HG03103 (cell line): ENCODE measurements around the gene STX4.

Experiments used
- ATAC-seq: cut with Tn5 transposase; IDR thresholded peaks from one replicate; pipeline ENCODE4 v1.9.1; 2021; ENCODE audit warnings: low read depth; ENCODE audit not compliant: unreplicated experiment

The STX4 gene

DNA sequence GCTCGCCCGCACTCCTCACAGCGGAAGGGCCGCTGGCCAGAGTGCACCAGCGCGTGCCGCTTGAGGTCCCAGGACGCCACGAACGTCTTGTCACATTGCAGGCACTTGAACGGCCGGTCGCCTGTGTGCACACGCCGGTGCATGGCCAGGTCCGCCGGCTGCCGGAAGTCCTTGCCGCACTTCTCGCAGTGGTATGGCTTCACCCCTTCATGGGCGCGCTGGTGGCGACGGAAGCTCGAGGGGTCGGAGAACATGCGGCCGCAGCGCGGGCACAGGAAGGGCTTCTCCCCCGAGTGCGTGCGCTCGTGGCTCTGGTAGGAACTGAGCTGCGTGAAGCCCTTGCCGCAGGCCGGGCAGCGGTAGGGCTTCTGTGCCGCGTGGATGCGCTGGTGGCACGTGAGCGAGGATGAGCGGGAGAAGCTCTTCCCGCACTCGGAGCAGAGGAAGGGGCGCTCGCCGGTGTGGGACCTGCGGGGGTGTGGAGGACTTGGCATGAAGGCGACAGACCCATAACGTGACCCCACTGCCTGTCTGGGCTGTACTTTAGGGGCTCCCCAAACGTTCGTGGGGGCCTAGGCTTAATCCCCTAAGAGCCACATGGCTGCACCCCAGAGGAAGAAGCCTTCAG lies 28.6 kb downstream of the STX4 start:
- ATAC-seq, result no peak

DNA sequence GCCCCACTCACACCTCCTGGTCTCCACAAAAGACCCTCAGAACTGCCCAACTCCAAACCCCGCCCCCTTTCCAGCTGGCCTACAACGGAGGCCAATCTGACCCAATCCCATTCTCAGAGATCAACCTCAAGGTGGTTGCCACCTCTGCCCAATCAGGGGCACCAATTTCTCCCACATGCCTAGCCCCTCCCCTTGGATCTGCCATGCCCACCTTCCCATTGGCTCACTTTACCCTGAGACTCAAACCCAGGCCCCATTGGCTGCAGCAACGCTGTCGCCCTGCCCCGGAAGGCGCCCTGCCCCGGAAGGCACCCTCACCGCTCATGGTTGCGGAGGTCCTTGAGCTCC lies 30.1 kb downstream of the STX4 start:
- ATAC-seq, result no peak

DNA sequence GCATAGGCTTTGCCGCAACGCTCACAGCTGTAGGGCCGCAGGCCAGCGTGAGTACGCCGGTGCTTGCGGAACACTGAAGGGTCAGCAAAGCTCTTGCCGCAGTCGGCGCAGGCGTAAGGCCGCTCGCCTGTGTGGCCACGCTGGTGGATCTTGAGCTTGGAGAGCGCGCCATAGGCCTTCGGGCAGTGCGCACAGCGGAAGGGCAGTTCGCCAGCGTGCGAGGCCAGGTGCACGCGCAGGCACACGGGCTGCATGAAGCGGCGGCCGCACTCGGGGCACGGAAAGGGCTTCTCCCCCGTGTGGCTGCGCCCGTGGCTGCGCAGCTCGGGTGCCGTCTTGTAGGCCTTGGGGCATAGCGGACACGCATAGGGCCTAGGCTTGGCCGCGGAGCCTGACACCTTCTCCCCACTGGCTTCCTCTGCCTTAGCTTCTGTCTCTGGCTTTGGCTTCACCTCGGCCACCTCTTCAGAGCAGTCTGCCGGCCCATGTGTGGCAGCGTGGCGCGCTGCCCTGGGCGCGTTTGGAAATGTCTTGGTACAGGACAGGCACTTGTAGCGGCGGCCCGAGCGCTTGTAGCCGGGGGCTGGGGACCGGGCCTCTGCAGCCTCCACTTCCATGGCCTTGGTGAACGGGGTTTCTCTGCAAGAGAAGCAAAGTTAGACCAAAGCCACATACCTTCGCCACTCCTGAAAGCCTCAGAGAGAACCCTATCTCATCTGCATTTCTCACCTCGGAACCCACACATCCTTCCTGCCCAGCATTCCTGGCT lies 30.7 kb downstream of the STX4 start:
- ATAC-seq, result no peak

DNA sequence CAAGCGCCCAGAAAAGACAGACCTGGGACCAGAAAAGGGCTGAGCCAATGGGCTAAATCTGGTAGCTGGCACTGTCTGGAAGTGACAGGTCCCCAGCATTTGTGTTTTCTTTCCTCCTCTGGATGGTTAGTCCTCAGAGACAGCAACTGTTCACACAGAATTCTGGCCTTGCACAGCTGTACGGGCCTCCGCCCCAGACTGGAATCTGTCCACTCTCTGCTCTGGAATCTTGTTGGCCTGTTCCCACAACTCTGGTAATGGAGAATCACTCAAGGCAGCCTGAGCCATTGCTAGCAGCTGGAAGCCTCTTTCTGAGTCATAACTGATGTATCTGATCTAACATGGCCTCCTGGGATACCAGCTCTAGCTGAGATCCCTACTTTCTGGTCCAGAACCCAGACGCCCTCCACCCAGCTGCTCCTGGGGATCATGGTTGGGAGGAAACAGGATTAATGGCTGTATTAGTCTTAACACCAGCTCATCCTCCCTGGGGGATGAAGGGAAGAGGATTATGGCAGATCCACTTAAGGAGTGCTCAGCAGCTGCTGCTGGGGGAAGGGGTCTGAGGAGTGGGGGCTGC lies 31.6 kb downstream of the STX4 start:
- no peak for ATAC-seq

DNA sequence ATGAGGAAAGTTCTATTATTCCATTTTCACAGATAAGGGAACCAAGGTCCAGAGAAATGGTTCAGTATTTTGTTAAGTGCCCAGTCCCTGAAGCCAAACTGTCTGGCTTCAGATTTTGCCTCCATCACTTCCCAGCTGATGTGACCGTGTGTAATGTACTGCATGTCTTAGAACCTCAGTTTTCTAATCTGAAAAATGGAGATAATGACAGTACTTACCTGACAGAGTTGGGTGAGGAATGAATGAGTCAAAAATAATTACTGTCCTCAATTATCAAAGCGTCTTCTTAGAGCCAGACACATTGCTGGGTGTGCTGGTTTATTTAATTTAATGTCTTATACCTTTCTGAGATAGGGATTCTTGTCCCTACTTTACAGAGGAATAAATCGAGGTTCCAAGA lies 34.0 kb downstream of the STX4 start:
- ATAC-seq, result no peak

DNA sequence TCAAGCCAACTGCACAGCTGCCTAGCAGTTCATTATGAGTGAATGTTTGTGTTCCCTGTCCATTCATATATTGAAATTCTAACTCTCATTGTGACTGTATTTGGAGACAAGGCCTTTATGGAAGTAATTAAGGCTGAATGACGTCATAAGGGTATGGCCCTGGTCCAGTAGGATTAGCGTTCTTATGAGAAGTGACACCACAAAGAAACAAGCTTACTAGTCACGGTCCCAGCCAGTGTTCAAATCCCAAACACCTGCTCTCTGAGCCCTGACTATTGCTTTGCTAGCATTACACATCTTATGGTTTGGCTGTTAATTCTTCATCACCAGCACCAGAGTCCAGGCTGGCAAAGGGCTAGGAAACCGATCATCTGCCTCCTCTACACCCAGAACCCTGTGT lies 38.5 kb downstream of the STX4 start:
- no peak for ATAC-seq

DNA sequence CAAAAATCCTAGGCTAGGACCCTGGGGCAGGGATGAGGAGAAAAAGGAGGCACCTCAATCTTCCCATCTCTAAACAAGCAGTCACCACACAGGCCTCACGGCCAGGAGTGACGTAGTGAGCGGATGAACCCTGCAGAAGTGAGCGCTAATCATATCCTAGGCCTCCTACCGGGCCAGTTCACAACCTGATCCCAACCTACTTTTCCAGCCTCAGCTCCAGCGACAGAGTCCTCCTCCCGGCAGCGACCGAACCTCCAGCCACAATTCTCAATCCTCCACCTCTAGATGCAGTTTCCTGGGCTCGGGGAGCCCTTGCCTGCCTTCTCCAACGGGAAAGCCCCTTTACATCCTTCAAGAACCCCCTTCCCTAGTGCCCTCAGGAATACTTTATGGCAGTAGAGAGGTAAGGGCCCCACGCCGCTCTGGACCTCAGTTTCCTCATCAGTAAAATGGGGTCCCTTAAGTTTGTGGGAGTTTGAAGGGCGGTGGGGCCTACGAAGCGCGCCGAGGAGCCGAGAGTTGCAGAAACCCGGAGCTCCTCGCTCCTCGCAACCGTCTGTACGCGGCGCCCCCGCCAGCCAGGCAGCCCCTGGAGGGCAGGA lies 39.3 kb downstream of the STX4 start:
- ATAC-seq, result peak; percentile 1

DNA sequence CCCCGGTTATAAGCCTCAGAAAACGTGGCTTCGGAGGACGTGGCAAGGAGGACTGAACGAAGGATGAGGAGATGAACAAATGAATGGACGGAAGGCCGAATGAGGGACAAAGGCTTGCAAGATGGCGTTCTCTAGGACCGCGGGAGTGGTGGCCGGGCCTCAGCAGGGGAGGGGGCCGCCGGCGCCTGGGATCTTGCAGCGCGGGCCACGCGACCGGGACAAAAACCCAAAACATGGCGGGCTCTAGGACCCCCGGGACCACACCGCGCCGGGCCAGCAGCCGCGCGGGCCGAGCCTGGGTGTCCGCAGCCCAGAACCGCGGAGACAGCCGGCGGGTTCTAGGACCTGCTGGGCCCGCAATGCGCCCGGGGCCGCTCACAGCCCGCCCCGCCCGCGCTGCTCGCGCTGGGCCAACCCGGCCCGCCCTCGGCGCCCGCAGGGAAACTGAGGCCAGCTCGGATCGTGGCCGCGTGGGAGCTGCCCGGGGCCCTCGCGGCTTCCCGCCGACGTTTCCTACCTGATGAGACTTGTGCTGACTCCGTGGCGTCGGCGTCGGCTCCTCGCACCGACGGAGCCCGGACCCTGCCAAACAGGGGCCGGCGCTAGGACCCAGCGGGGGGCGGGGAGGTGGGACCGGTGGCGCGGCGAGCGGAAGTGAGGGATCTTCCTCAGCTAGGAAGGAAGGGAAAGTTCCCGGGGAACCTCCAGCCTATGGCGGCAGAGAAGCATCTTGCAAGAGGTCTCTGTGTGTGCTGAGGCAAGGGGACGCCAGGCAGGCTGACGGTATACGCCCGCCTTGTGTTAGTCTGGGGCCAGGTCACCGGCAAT lies 40.0 kb downstream of the STX4 start:
- ATAC-seq, result peak; percentile 41

DNA sequence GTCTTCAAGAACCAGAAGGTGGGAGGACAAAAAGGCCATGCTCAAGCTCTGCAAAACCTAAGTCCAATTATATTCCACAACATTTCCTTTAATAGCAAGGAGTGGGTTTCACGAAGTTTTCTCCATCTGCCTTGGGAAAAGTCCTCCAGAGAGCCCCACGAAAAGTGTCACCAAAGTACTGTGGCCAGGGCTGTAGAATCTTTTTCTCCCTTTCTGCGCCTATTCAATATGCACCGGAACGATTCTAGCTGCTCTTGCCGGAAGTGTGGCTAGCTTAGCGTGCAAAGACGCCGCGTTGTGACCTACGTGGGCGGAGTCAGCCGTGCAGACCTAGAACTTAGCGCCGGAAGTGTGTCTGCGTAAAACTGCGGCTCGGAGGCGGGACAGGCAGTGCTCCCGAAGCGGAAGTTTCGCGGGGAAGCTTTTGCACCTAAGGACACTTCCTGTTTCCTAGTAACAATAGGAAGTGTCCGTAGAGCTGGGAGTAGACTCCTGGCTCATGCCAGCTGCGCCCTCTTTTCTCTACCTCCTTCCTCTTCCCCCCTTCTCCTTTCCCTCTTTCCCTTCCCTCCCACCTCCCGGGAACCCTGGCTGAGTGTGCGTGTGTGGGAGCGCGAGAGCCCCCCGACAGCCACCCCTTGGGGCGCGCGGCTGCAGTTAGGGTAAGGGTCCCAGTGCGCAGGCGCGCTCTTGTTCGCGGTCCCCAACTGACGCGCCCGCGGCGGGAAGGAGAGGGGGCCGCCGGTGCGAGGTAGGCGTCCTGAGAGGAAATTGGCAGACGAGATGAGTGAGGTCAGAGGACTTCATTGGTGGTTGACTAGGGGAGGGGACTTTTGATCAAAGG lies 40.8 kb downstream of the STX4 start, which contains the start of the genes ZNF646 and ZNF668:
ZNF646 (plus strand) TSS at position 453 of the 844 bp plus-strand sequence. CDS start 1,903 bp downstream, outside the sequence.
ZNF668 (minus strand) TSS at position 271 of the 844 bp plus-strand sequence. CDS start 9,781 bp downstream, outside the sequence.
- peak; percentile 59 for ATAC-seq

DNA sequence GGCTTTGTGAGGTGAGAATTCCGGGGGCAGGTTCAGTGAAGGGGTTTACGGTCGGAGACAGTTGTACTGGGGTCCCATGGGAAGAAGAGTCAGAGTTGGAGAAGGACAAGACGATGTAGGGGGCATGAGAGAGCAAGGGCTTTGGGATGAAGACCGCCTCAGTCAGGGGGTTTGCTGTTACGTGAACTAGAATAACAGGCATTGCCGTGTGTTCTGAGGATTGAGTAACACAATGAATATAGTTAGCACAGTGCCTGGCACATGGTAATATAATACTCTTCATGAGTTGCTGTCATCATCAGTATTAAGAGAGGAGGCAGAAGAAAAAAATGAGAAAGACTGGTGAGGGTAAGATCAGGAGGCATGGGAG lies 41.4 kb downstream of the STX4 start:
- no peak for ATAC-seq

DNA sequence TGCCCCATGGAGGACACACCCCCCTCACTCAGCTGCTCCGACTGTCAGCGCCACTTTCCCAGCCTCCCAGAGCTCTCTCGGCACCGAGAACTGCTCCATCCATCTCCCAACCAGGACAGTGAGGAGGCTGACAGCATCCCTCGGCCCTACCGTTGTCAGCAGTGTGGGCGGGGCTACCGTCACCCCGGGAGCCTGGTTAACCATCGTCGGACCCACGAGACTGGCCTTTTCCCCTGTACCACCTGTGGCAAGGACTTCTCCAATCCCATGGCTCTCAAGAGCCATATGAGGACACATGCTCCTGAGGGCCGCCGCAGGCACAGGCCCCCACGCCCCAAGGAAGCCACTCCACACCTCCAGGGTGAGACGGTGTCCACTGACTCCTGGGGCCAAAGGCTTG lies 43.0 kb downstream of the STX4 start:
- no peak for ATAC-seq

DNA sequence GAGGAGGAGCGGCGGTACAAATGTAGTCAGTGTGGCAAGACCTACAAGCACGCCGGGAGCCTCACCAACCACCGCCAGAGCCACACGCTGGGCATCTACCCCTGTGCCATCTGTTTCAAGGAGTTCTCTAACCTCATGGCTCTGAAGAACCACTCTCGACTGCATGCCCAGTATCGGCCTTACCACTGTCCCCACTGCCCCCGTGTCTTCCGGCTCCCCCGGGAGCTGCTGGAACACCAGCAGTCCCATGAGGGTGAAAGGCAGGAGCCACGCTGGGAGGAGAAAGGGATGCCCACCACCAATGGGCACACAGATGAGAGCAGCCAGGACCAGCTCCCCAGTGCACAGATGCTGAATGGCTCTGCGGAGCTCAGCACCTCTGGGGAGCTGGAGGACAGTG lies 43.7 kb downstream of the STX4 start:
- no peak for ATAC-seq

DNA sequence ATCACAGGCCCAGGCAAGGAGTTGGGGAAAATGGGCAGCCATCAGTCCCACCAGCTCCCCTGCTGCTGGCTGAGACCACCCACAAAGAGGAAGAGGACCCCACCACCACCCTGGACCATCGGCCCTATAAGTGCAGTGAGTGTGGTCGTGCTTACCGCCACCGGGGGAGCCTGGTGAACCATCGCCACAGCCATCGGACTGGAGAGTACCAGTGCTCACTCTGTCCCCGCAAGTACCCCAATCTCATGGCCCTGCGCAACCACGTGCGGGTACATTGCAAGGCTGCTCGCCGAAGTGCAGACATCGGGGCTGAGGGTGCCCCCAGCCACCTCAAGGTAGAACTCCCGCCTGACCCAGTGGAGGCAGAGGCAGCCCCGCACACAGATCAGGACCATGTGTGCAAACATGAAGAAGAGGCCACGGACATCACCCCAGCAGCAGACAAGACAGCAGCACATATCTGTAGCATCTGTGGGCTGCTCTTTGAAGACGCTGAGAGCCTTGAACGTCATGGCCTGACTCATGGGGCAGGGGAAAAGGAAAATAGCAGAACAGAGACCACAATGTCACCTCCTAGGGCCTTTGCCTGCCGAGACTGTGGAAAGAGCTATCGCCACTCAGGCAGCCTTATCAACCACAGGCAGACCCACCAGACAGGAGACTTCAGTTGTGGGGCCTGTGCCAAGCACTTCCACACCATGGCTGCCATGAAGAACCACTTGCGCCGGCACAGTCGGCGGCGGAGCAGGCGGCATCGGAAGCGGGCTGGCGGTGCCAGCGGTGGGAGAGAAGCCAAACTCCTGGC lies 44.4 kb downstream of the STX4 start:
- no peak for ATAC-seq

DNA sequence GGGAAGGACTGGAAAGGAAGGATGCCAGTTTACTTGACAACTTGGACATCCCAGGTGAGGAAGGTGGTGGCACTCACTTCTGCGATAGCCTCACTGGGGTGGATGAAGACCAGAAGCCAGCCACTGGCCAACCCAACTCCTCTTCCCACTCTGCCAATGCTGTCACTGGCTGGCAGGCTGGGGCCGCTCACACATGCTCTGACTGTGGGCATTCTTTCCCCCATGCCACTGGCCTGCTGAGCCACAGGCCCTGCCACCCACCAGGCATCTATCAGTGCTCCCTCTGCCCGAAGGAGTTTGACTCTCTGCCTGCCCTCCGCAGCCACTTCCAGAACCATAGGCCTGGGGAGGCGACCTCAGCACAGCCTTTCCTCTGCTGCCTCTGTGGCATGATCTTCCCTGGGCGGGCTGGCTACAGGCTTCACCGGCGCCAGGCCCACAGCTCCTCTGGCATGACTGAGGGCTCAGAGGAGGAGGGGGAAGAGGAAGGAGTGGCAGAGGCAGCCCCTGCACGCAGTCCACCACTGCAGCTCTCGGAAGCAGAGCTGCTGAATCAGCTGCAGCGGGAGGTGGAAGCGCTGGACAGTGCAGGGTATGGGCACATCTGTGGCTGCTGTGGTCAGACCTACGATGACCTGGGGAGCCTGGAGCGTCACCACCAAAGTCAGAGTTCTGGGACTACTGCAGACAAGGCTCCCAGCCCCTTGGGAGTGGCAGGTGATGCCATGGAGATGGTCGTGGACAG lies 45.4 kb downstream of the STX4 start:
- ATAC-seq, result no peak

DNA sequence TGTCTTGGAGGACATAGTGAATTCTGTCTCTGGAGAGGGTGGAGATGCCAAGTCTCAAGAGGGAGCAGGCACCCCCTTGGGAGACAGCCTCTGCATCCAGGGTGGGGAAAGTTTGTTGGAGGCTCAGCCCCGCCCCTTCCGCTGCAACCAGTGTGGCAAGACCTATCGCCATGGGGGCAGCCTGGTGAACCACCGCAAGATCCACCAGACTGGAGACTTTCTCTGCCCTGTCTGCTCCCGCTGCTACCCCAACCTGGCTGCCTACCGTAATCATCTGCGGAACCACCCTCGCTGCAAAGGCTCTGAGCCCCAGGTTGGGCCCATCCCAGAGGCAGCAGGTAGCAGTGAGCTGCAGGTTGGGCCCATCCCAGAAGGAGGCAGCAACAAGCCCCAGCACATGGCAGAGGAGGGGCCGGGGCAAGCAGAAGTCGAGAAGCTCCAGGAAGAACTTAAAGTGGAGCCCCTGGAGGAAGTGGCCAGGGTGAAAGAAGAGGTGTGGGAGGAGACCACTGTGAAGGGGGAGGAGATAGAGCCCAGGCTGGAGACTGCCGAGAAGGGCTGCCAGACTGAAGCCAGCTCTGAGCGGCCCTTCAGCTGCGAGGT lies 46.1 kb downstream of the STX4 start:
- no peak for ATAC-seq

DNA sequence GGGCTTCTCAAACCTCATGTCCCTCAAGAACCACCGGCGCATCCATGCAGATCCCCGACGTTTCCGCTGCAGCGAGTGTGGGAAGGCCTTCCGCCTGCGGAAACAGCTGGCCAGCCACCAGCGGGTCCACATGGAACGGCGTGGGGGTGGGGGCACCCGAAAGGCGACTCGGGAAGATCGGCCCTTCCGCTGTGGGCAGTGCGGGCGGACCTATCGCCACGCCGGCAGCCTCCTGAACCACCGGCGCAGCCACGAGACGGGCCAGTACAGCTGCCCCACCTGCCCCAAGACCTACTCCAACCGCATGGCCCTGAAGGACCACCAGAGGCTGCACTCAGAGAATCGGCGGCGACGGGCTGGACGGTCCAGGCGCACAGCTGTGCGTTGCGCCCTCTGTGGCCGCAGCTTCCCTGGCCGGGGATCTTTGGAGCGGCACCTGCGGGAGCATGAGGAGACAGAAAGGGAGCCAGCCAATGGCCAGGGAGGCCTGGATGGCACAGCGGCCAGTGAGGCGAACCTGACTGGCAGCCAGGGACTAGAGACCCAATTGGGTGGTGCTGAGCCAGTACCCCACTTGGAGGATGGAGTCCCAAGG lies 46.8 kb downstream of the STX4 start:
- no peak for ATAC-seq

DNA sequence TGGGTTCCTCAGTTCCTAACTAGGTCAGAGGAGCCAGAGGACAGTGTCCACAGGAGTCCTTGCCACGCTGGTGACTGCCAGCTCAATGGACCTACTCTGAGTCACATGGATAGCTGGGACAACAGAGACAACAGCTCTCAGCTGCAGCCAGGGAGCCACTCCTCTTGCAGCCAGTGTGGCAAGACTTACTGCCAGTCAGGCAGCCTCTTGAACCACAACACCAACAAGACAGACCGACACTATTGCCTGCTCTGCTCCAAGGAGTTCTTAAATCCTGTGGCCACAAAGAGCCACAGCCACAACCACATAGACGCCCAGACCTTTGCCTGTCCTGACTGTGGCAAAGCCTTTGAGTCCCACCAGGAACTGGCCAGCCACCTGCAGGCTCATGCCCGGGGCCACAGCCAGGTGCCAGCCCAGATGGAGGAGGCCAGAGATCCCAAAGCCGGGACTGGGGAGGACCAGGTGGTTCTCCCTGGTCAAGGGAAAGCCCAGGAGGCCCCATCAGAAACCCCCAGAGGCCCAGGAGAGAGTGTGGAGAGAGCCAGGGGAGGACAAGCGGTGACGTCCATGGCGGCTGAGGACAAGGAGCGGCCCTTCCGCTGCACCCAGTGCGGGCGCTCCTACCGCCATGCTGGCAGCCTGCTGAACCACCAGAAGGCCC lies 47.5 kb downstream of the STX4 start:
- no peak for ATAC-seq
